Mesenchymal stem cell (in vitro differentiated cells and primary cell): ENCODE measurements around the gene ARL1.
"Not testable (repeated sequence)": the region's sequence is repeated elsewhere in the genome, so short reads cannot be mapped to it uniquely, and the experiment has no call there.

Source experiments
- DNase-seq: peaks from one replicate; pipeline ENCODE4 v3.0.0-alpha.2; 2013
- H2AFZ ChIP-seq: one replicate; pipeline ENCODE4 v1.6.1; 2013; ENCODE audit warnings: low read depth, mild to moderate bottlenecking, control low read depth, inconsistent platforms, low read length, moderate library complexity
- H2AK5ac ChIP-seq: 2 replicates; pipeline ENCODE4 v1.6.1; 2013; ENCODE audit warnings: low read length, moderate library complexity, mild to moderate bottlenecking, inconsistent platforms; ENCODE audit not compliant: severe bottlenecking
- H2BK120ac ChIP-seq: one replicate; pipeline ENCODE4 v1.6.1; 2013; ENCODE audit warnings: low read depth, mild to moderate bottlenecking, inconsistent platforms, low read length, moderate library complexity
- H2BK12ac ChIP-seq, 2 experiments: one replicate each; pipeline ENCODE4 v1.6.1; 2013; ENCODE audit warnings: inconsistent platforms in 2 of 2, low read length in 2 of 2, mild to moderate bottlenecking in 2 of 2, moderate library complexity in 2 of 2, control low read depth in 1 of 2
- H2BK15ac ChIP-seq: one replicate; pipeline ENCODE4 v1.6.1; 2013; ENCODE audit warnings: mild to moderate bottlenecking, low read depth, inconsistent platforms; ENCODE audit not compliant: poor library complexity, severe bottlenecking
- H2BK5ac ChIP-seq: 2 replicates; pipeline ENCODE4 v1.6.1; 2013; ENCODE audit warnings: low read depth, mild to moderate bottlenecking, low read length, control low read depth, inconsistent platforms; ENCODE audit not compliant: poor library complexity, severe bottlenecking
- H3K14ac ChIP-seq, 2 experiments: one replicate each; pipeline ENCODE4 v1.6.1; 2013; ENCODE audit warnings: inconsistent platforms in 2 of 2, low read length in 2 of 2, control low read depth in 1 of 2, mild to moderate bottlenecking in 1 of 2, moderate library complexity in 1 of 2
- H3K18ac ChIP-seq, 2 experiments: one replicate each; pipeline ENCODE4 v1.6.1; 2013; ENCODE audit warnings: inconsistent platforms in 2 of 2, low read length in 2 of 2, control low read depth in 1 of 2, low read depth in 1 of 2, mild to moderate bottlenecking in 1 of 2
- H3K23ac ChIP-seq, 2 experiments: one replicate each; pipeline ENCODE4 v1.6.1; 2013; ENCODE audit warnings: inconsistent platforms in 2 of 2, low read length in 2 of 2, mild to moderate bottlenecking in 2 of 2, moderate library complexity in 2 of 2, control low read depth in 1 of 2
- H3K27ac ChIP-seq: 2 replicates; pipeline ENCODE4 v1.5.1; 2013; ENCODE audit warnings: mild to moderate bottlenecking, moderate library complexity, low read length, control low read depth, inconsistent platforms; ENCODE audit not compliant: poor library complexity, severe bottlenecking
- H3K27me3 ChIP-seq, 2 experiments: 2 replicates each; pipeline versions ENCODE4 v1.6.1 to v1.7.0; 2013; ENCODE audit warnings: low read length in 2 of 2, mild to moderate bottlenecking in 2 of 2, moderate library complexity in 2 of 2, control low read depth in 1 of 2, inconsistent platforms in 1 of 2; ENCODE audit not compliant: control insufficient read depth in 1 of 2, insufficient read depth in 1 of 2
- H3K36me3 ChIP-seq, 2 experiments: 2 replicates each; pipeline versions ENCODE4 v1.6.1 to v1.7.0; 2013; ENCODE audit warnings: low read length in 2 of 2, control low read depth in 1 of 2, inconsistent platforms in 1 of 2, low read depth in 1 of 2, mild to moderate bottlenecking in 1 of 2; ENCODE audit not compliant: insufficient read depth in 2 of 2, control insufficient read depth in 1 of 2
- H3K4ac ChIP-seq, 2 experiments: one replicate each; pipeline ENCODE4 v1.6.1; 2013; ENCODE audit warnings: inconsistent platforms in 2 of 2, low read length in 2 of 2, mild to moderate bottlenecking in 2 of 2, moderate library complexity in 2 of 2, control low read depth in 1 of 2, low read depth in 1 of 2
- H3K4me1 ChIP-seq: 2 replicates; pipeline ENCODE4 v1.6.1; 2013; ENCODE audit warnings: low read depth, low read length, control low read depth; ENCODE audit not compliant: control insufficient read depth, insufficient read depth
- H3K4me2 ChIP-seq: 2 replicates; pipeline ENCODE4 v1.6.1; 2013; ENCODE audit warnings: low read length, mild to moderate bottlenecking, inconsistent platforms; ENCODE audit not compliant: poor library complexity, severe bottlenecking
- H3K4me3 ChIP-seq, 2 experiments: 2 replicates each; pipeline versions ENCODE4 v1.5.1 to v1.7.0; 2013; ENCODE audit warnings: low read length in 2 of 2, mild to moderate bottlenecking in 2 of 2, control low read depth in 1 of 2, low read depth in 1 of 2; ENCODE audit not compliant: insufficient read depth in 1 of 2
- H3K79me1 ChIP-seq: replicated peaks from 2 replicates; pipeline ENCODE4 v1.6.1; 2013; ENCODE audit warnings: mild to moderate bottlenecking, control low read depth, low read length, inconsistent platforms; ENCODE audit not compliant: poor library complexity, severe bottlenecking
- H3K9ac ChIP-seq: 2 replicates; pipeline ENCODE4 v1.7.0; 2013; ENCODE audit warnings: mild to moderate bottlenecking, low read length, moderate library complexity
- H3K9me3 ChIP-seq: 2 replicates; pipeline ENCODE4 v1.7.0; 2013; ENCODE audit warnings: mild to moderate bottlenecking, low read length; ENCODE audit not compliant: control insufficient read depth
- H4K8ac ChIP-seq: one replicate; pipeline ENCODE4 v1.6.1; 2013; ENCODE audit warnings: inconsistent platforms, mild to moderate bottlenecking, low read length, moderate library complexity
- H4K91ac ChIP-seq: one replicate; pipeline ENCODE4 v1.6.1; 2013; ENCODE audit warnings: mild to moderate bottlenecking, low read length, inconsistent platforms
- WGBS: methylation state at CpG from one replicate; pipeline ENCODE4 v1.1.7; 2013; ENCODE audit warnings: mixed read lengths; 5-methylcytosine and 5-hydroxymethylcytosine counted together

The ARL1 gene

GRCh38 chr12:101436136-101436535 is 28.6 kb upstream of the ARL1 start:
- Histone ChIP-seq H3K4me3 (no peak overlapping the region), H3K4me1 (no peaks in the 10 kb centered on the region), H3K23ac (no peak overlapping the region), H3K4me2 (no peak overlapping the region), H2BK5ac (no peak overlapping the region), H2AFZ (no peak overlapping the region), H3K27me3 (no peaks in the 10 kb centered on the region), H4K8ac (no peak overlapping the region), H3K79me1 (no peaks in the 10 kb centered on the region), H3K27ac (no peak overlapping the region), H2BK15ac (no peak overlapping the region), H2BK12ac (no peak overlapping the region), H3K9me3 (no peaks in the 10 kb centered on the region), H3K36me3 (no peaks in the 10 kb centered on the region), H3K9ac (no peak overlapping the region), H3K18ac (no peak overlapping the region), H2BK120ac (no peak overlapping the region), H2AK5ac (no peak overlapping the region), H4K91ac (no peak overlapping the region), H3K4ac (no peak overlapping the region), H3K14ac (no peak overlapping the region)
- DNase-seq = no peak

DNA sequence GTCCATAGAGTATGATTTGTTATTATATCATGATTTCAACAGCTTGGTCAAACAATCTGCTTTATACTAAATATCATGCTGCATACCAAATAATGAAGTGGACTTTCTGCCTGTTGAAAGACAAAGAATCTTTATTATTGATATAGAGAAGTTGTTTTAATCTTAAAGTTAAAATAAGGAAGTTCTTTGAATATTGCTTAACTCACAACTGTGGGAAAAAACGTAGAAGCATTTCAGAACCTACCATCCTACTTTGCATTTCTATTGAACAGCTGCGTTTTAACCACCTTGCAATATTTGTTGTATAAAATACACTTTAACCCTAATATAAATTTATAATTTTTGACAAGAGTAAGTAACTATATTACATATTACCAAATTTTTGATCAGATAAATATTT is 22.9 kb upstream of the ARL1 start:
- Histone ChIP-seq H3K79me1 (no peaks in the 10 kb centered on the region), H2BK15ac (no peak overlapping the region), H3K18ac (no peak overlapping the region), H2BK120ac (no peak overlapping the region), H3K4me2 (no peak overlapping the region), H3K4me3 (no peak overlapping the region), H3K23ac (no peak overlapping the region), H2BK12ac (no peak overlapping the region), H2AK5ac (no peak overlapping the region), H3K14ac (no peak overlapping the region), H4K91ac (no peak overlapping the region), H3K4ac (no peak overlapping the region), H4K8ac (no peak overlapping the region), H2BK5ac (no peak overlapping the region), H3K27ac (no peak overlapping the region), H3K36me3 (no peaks in the 10 kb centered on the region), H2AFZ (no peak overlapping the region), H3K9me3 (no peaks in the 10 kb centered on the region), H3K9ac (no peak overlapping the region), H3K4me1 (no peaks in the 10 kb centered on the region), H3K27me3 (no peaks in the 10 kb centered on the region)
- no peak for DNase-seq
- WGBS = no CpG with 5 or more reads among the region's 2 CpGs

DNA sequence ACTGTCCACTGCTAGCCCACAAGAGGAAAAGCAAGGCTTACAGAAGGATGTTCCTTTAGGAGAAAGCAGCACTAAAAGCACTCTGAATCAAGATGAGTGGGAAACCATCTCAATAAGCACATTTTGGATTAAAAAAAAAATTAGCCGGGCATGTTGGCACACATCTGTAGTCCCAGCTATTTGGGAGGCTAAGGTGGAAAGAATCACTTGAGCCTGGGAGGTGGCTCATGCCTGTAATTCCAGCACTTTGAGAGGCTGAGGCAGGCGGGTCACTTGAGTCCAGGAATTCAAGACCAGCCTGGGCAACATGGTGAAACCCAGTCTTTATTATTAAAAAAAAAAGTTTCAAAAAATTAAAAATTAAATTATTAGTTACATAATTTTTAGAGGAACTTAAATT is 17.0 kb upstream of the ARL1 start:
- no peaks in the 10 kb centered on the region for H3K4me1 ChIP-seq
- H3K4me2 ChIP-seq = no peak overlapping the region
- H3K14ac ChIP-seq = no peak overlapping the region
- no peaks in the 10 kb centered on the region for H3K36me3 ChIP-seq
- H2BK5ac ChIP-seq = no peak overlapping the region
- no peak for DNase-seq
- H4K91ac ChIP-seq = no peak overlapping the region
- no peak overlapping the region for H3K4ac ChIP-seq
- H2AFZ ChIP-seq = no peak overlapping the region
- H2AK5ac ChIP-seq = no peak overlapping the region
- no peak overlapping the region for H3K18ac ChIP-seq
- H3K9ac ChIP-seq = no peak overlapping the region
- H2BK12ac ChIP-seq = no peak overlapping the region
- H3K9me3 ChIP-seq = no peaks in the 10 kb centered on the region
- H3K27ac ChIP-seq = no peak overlapping the region
- no peaks in the 10 kb centered on the region for H3K79me1 ChIP-seq
- H2BK15ac ChIP-seq = no peak overlapping the region
- H2BK120ac ChIP-seq = no peak overlapping the region
- no peak overlapping the region for H3K23ac ChIP-seq
- no peaks in the 10 kb centered on the region for H3K27me3 ChIP-seq
- H3K4me3 ChIP-seq = no peak overlapping the region
- 92% methylated on average over 1 of the region's 2 CpGs for WGBS
- no peak overlapping the region for H4K8ac ChIP-seq

GRCh38 chr12:101422066-101422465 is 14.5 kb upstream of the ARL1 start:
- H3K9me3 ChIP-seq, H3K4me3 ChIP-seq, H3K36me3 ChIP-seq, H2AFZ ChIP-seq, H3K4me2 ChIP-seq, H3K18ac ChIP-seq, H4K91ac ChIP-seq, H3K27me3 ChIP-seq, H3K9ac ChIP-seq, H2BK5ac ChIP-seq, H3K27ac ChIP-seq, H3K79me1 ChIP-seq, H2BK15ac ChIP-seq, H3K4me1 ChIP-seq, H3K14ac ChIP-seq, H2BK12ac ChIP-seq, DNase-seq, H2AK5ac ChIP-seq, H2BK120ac ChIP-seq, H3K4ac ChIP-seq, H3K23ac ChIP-seq, H4K8ac ChIP-seq: not testable (repeated sequence)
- 95% methylated on average over 2 of the region's 4 CpGs for WGBS
